ENCODE measurements around the gene FSD1L.
A peak's percentile ranks its signal among the peaks of the same experiment; 100 is the strongest.

Gene FSD1L

GRCh38 chr9:105500108-105500766 is 52.4 kb downstream of the FSD1L start:
- H3K9ac ChIP-seq = no peak overlapping the region
- no peak for TF ChIP-seq CTCF (conservative IDR thresholded peaks at IDR 0.05; ENCODE audit: low read depth, low read length)
- no peaks in the 10 kb centered on the region for H3K79me2 ChIP-seq (ENCODE audit: insufficient read depth, low read depth)
- H3K4me1 ChIP-seq (ENCODE audit: low read depth, poor library complexity, severe bottlenecking) = peaks cover 36% of the 10 kb centered on the region
- no peak overlapping the region for H2AFZ ChIP-seq (ENCODE audit: low read depth)
- H3K27me3 ChIP-seq (ENCODE audit: insufficient read depth, low read depth) = no peaks in the 10 kb centered on the region
- H4K20me1 ChIP-seq (ENCODE audit: insufficient read depth) = no peaks in the 10 kb centered on the region
- no peak overlapping the region for H3K27ac ChIP-seq
- H3K36me3 ChIP-seq (ENCODE audit: insufficient read depth) = no peaks in the 10 kb centered on the region
- peak overlapping the region; percentile 10; the same call in 1 of the 2 replicates for H3K4me2 ChIP-seq
- H3K4me3 ChIP-seq (IDR thresholded peaks at IDR 0.05; ENCODE audit: insufficient read depth, low read depth, low read length) = no peak overlapping the region

GRCh38 chr9:105501414-105501813 is 53.6 kb downstream of the FSD1L start:
- Histone ChIP-seq H3K4me2 (no peak overlapping the region), H4K20me1 (ENCODE audit: insufficient read depth) (no peaks in the 10 kb centered on the region), H3K4me3 (IDR thresholded peaks at IDR 0.05; ENCODE audit: insufficient read depth, low read depth, low read length) (no peak overlapping the region), H3K27ac (no peak overlapping the region), H3K4me1 (ENCODE audit: low read depth, poor library complexity, severe bottlenecking) (peaks cover 36% of the 10 kb centered on the region), H3K36me3 (ENCODE audit: insufficient read depth) (no peaks in the 10 kb centered on the region), H3K27me3 (ENCODE audit: insufficient read depth, low read depth) (no peaks in the 10 kb centered on the region), H2AFZ (ENCODE audit: low read depth) (no peak overlapping the region), H3K79me2 (ENCODE audit: insufficient read depth, low read depth) (no peaks in the 10 kb centered on the region), H3K9ac (no peak overlapping the region)
- no peak for TF ChIP-seq CTCF (conservative IDR thresholded peaks at IDR 0.05; ENCODE audit: low read depth, low read length)

- H3K4me2 ChIP-seq = no peak overlapping the region
- no peak overlapping the region for H2AFZ ChIP-seq (ENCODE audit: low read depth)
- H3K4me3 ChIP-seq (IDR thresholded peaks at IDR 0.05; ENCODE audit: insufficient read depth, low read depth, low read length) = no peak overlapping the region
- no peaks in the 10 kb centered on the region for H3K79me2 ChIP-seq (ENCODE audit: insufficient read depth, low read depth)
- H3K27ac ChIP-seq = no peak overlapping the region
- no peak overlapping the region for H3K9ac ChIP-seq
- TF ChIP-seq CTCF (conservative IDR thresholded peaks at IDR 0.05; ENCODE audit: low read depth, low read length) = no peak
- peaks cover 36% of the 10 kb centered on the region for H3K4me1 ChIP-seq (ENCODE audit: low read depth, poor library complexity, severe bottlenecking)
- H4K20me1 ChIP-seq (ENCODE audit: insufficient read depth) = no peaks in the 10 kb centered on the region
- no peaks in the 10 kb centered on the region for H3K36me3 ChIP-seq (ENCODE audit: insufficient read depth)
- no peaks in the 10 kb centered on the region for H3K27me3 ChIP-seq (ENCODE audit: insufficient read depth, low read depth)
These were observed 54.4 kb downstream of the FSD1L start for GRCh38 chr9:105502276-105502675.

GRCh38 chr9:105503881-105504280 is 56.0 kb downstream of the FSD1L start:
- H3K9ac ChIP-seq = no peak overlapping the region
- H3K4me1 ChIP-seq (ENCODE audit: low read depth, poor library complexity, severe bottlenecking) = peaks cover 36% of the 10 kb centered on the region
- peak overlapping the region; percentile 10; the same call in 1 of the 2 replicates for H3K27ac ChIP-seq
- peak overlapping the region; percentile 33 for H3K4me2 ChIP-seq
- no peak for TF ChIP-seq CTCF (conservative IDR thresholded peaks at IDR 0.05; ENCODE audit: low read depth, low read length)
- H3K79me2 ChIP-seq (ENCODE audit: insufficient read depth, low read depth) = no peaks in the 10 kb centered on the region
- H3K36me3 ChIP-seq (ENCODE audit: insufficient read depth) = no peaks in the 10 kb centered on the region
- no peak overlapping the region for H2AFZ ChIP-seq (ENCODE audit: low read depth)
- no peaks in the 10 kb centered on the region for H3K27me3 ChIP-seq (ENCODE audit: insufficient read depth, low read depth)
- no peaks in the 10 kb centered on the region for H4K20me1 ChIP-seq (ENCODE audit: insufficient read depth)
- no peak overlapping the region for H3K4me3 ChIP-seq (IDR thresholded peaks at IDR 0.05; ENCODE audit: insufficient read depth, low read depth, low read length)

Measured in KMS-11 (cell line).